PC-3 (cell line): ENCODE data around the gene SERPINA9. TPM values are rescaled to one million over a fixed set of nuclear protein-coding genes. Genes with fewer than 3 reads are reported as not detected.
"Not testable (repeated sequence)": the region's sequence is repeated elsewhere in the genome, so short reads cannot be mapped to it uniquely, and the experiment has no call there.

Experiments
- ATAC-seq: fragments of 200-7000 bp; cut with Tn5 transposase; 2 replicates; pipeline ENCODE4 v1.9.1; 2020; ENCODE audit warnings: mild to moderate bottlenecking, moderate library complexity
- BruUV-seq: library from RNA; stranded (reverse); fragments of 400-500 nt; replicated peaks from 2 replicates; lab custom pipeline; 2021; lab: Mats Ljungman, UMichigan
- CTCF ChIA-PET: fragments of 300-600 bp; sonication (Branson Sonifier 250); formaldehyde crosslinking; loops from one replicate; lab custom pipeline; 2022; ENCODE audit warnings: antibody characterized with exemption; lab: Charles Lee
- POLR2A ChIA-PET: fragments of 300-600 bp; sonication (Branson Sonifier 250); formaldehyde crosslinking; loops from one replicate; lab custom pipeline; 2022; ENCODE audit warnings: antibody characterized with exemption; ENCODE audit not compliant: unreplicated experiment; lab: Charles Lee
- DNase-seq: peaks from one replicate; pipeline ENCODE4 v3.0.0-alpha.2; 2015
- H2AFZ ChIP-seq: fragments of 300-600 bp; sonication (generic); 2 replicates; pipeline ENCODE4 v1.6.0; 2016; ENCODE audit warnings: antibody characterized with exemption, low read length
- H3F3A ChIP-seq: fragments of 300-600 bp; sonication (generic); one replicate; pipeline ENCODE4 v1.6.0; 2017; ENCODE audit warnings: antibody characterized with exemption, low read length, control low read depth, mild to moderate bottlenecking; ENCODE audit not compliant: unreplicated experiment
- H3K27ac ChIP-seq: fragments of 300-600 bp; sonication (generic); 2 replicates; pipeline ENCODE4 v1.5.1; 2016; ENCODE audit warnings: mild to moderate bottlenecking, low read length
- H3K27me3 ChIP-seq: fragments of 300-600 bp; sonication (generic); 2 replicates; pipeline ENCODE4 v1.6.1; 2016; ENCODE audit warnings: low read length, mixed read lengths
- H3K36me3 ChIP-seq: fragments of 300-600 bp; sonication (generic); 2 replicates; pipeline ENCODE4 v1.6.1; 2016; ENCODE audit warnings: low read depth, mixed run types, low read length, mixed read lengths
- H3K4me1 ChIP-seq: fragments of 300-600 bp; sonication (generic); 2 replicates; pipeline ENCODE4 v1.5.1; 2016; ENCODE audit warnings: low read length; ENCODE audit not compliant: insufficient read depth
- H3K4me2 ChIP-seq: fragments of 300-600 bp; sonication (generic); 2 replicates; pipeline ENCODE4 v1.6.0; 2016; ENCODE audit warnings: low read length
- H3K4me3 ChIP-seq: fragments of 300-600 bp; sonication (generic); 2 replicates; pipeline ENCODE4 v1.5.1; 2016; ENCODE audit warnings: mild to moderate bottlenecking, low read length, mixed read lengths
- H3K79me2 ChIP-seq: fragments of 300-600 bp; sonication (generic); 2 replicates; pipeline ENCODE4 v1.6.1; 2017; ENCODE audit warnings: low read length, mixed read lengths
- H3K9ac ChIP-seq: fragments of 300-600 bp; sonication (generic); 2 replicates; pipeline ENCODE4 v1.6.0; 2016; ENCODE audit warnings: mild to moderate bottlenecking, low read length
- H3K9me2 ChIP-seq: fragments of 300-600 bp; sonication (generic); replicated peaks from 2 replicates; pipeline ENCODE4 v1.6.1; 2016; ENCODE audit warnings: mixed run types, low read length, mixed read lengths
- H3K9me3 ChIP-seq: fragments of 300-600 bp; sonication (generic); 2 replicates; pipeline ENCODE4 v1.6.1; 2016; ENCODE audit warnings: low read length, mixed read lengths
- H4K20me1 ChIP-seq: fragments of 300-600 bp; sonication (generic); 2 replicates; pipeline ENCODE4 v1.6.1; 2016; ENCODE audit warnings: low read length, mixed read lengths
- EZH2 ChIP-seq: fragments of 300-600 bp; sonication (generic); IDR thresholded peaks from one replicate; pipeline ENCODE4 v1.6.1; 2017; ENCODE audit warnings: antibody characterized with exemption, mild to moderate bottlenecking, low read length; ENCODE audit not compliant: unreplicated experiment
- EZH2phosphoT487 ChIP-seq: fragments of 300-600 bp; sonication (generic); IDR thresholded peaks from 2 replicates; pipeline ENCODE4 v1.6.1; 2018; ENCODE audit warnings: mild to moderate bottlenecking, antibody characterized with exemption, low read length, borderline replicate concordance
- intact Hi-C: fragments of 100-400 bp; cut with micrococcal nuclease; formaldehyde crosslinking; loops from 2 replicates; pipeline ENCODE4 v1.9.0; 2023
- total RNA-seq: library from RNA; depleted of rRNA; stranded (reverse); fragments of >200 nt; gene quantifications from 2 replicates; pipeline ENCODE4 v1.2.3, GENCODE V29; 2014; rRNA removed
- TF ChIP-seq, protein P1 (sequence below): fragments of 300-600 bp; sonication (generic); conservative IDR thresholded peaks from 2 replicates; pipeline ENCODE4 v1.5.1; 2017; ENCODE audit warnings: antibody characterized with exemption, low read depth, mild to moderate bottlenecking, low read length

The SERPINA9 gene
- total RNA-seq, 1 experiment from 2014 or later: not detected

GRCh38 chr14:94421316-94421715 lies 54.7 kb downstream of the SERPINA9 start:
- Histone ChIP-seq H3K4me3 (no peak overlapping the region), H2AFZ (no peak overlapping the region), H3K9me3 (no peaks in the 10 kb centered on the region), H3K4me1 (no peaks in the 10 kb centered on the region), H3F3A (no peaks in the 10 kb centered on the region), H4K20me1 (no peaks in the 10 kb centered on the region), H3K4me2 (no peak overlapping the region), H3K9me2 (no peaks in the 10 kb centered on the region), H3K27me3 (peaks cover 13% of the 10 kb centered on the region), H3K36me3 (no peaks in the 10 kb centered on the region), H3K9ac (no peak overlapping the region), H3K79me2 (no peaks in the 10 kb centered on the region), H3K27ac (no peak overlapping the region)
- BruUV-seq: no TSS peak
- ATAC-seq (no peak), DNase-seq (no peak)
- intact Hi-C loops: no loop called here
- POLR2A ChIA-PET: no interaction called here
- TF ChIP-seq, protein P1, sequence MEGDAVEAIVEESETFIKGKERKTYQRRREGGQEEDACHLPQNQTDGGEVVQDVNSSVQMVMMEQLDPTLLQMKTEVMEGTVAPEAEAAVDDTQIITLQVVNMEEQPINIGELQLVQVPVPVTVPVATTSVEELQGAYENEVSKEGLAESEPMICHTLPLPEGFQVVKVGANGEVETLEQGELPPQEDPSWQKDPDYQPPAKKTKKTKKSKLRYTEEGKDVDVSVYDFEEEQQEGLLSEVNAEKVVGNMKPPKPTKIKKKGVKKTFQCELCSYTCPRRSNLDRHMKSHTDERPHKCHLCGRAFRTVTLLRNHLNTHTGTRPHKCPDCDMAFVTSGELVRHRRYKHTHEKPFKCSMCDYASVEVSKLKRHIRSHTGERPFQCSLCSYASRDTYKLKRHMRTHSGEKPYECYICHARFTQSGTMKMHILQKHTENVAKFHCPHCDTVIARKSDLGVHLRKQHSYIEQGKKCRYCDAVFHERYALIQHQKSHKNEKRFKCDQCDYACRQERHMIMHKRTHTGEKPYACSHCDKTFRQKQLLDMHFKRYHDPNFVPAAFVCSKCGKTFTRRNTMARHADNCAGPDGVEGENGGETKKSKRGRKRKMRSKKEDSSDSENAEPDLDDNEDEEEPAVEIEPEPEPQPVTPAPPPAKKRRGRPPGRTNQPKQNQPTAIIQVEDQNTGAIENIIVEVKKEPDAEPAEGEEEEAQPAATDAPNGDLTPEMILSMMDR: no peak
- TF ChIP-seq EZH2phosphoT487 (no peak), EZH2 (no peak)
- CTCF ChIA-PET: interaction anchor here (0.6 kb wide), 1 partner anchor 65 kb away, joined by 4 read pairs; no protein-coding TSS in a partner anchor

DNA sequence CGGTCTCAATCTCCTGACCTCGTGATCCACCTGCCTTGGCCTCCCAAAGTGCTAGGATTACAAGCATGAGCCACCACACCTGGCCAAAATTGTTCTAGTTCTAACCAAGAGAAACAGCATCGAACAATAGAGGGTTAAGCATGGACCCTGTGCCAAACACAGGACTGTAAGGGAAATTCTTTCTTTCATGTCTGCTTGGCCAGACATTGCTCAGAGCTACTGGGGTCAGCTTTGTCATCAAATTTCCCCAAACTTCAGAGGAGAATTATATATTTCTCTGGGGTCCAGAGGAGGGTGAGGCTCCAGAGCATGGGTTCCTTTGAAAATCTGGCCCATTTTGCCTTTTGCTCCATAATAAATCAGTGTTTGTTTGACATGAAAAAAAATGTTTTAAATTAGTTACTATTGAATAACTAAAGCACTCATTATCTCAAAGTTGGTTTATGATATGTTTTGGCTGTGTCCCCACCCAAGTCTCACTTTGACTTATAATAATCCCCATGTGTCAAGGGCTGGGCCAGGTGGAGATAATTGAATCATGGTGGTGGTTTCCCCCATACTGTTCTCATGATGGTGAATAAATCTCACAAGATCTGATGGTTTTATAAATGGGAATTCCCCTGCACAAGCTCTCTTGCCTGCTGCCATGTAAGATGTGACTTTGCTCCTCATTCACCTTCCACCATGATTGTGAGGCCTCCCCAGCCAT lies 58.3 kb downstream of the SERPINA9 start:
- H3K4me1 ChIP-seq, H3K27ac ChIP-seq, H3K9me2 ChIP-seq, H3K79me2 ChIP-seq, POLR2A ChIA-PET, H3K4me2 ChIP-seq, H3K9me3 ChIP-seq, ATAC-seq, H3F3A ChIP-seq, intact Hi-C loops, CTCF ChIA-PET, H3K27me3 ChIP-seq, H3K4me3 ChIP-seq, H4K20me1 ChIP-seq, H2AFZ ChIP-seq, BruUV-seq, H3K36me3 ChIP-seq, H3K9ac ChIP-seq, DNase-seq: not testable (repeated sequence)

Other genes with a start within 250 kb of the SERPINA9 start
- gene SERPINA10, start 182.9 kb downstream of the SERPINA9 start, total RNA-seq: not detected in 2 replicates
- not detected in 2 replicates for gene SERPINA6, start 152.9 kb downstream of the SERPINA9 start, total RNA-seq
- not detected in 2 replicates for gene SERPINA2, start 109.5 kb downstream of the SERPINA9 start, total RNA-seq
- gene SERPINA1, start 87.6 kb downstream of the SERPINA9 start, total RNA-seq: 5.4 and 10.5 TPM in 2 replicates
- not detected in 2 replicates for gene SERPINA11, start 23.4 kb downstream of the SERPINA9 start, total RNA-seq
- gene SERPINA12, start 33.3 kb upstream of the SERPINA9 start, total RNA-seq: not detected in 2 replicates
- not detected in 2 replicates for gene SERPINA4, start 85.2 kb upstream of the SERPINA9 start, total RNA-seq
- not detected in 2 replicates for gene SERPINA5, start 105.2 kb upstream of the SERPINA9 start, total RNA-seq
- not detected in 2 replicates for gene SERPINA3, start 136.2 kb upstream of the SERPINA9 start, total RNA-seq